ENCODE results near the gene C12orf76. TPM values are rescaled to one million over a fixed set of nuclear protein-coding genes. Genes with fewer than 3 reads are reported as not detected.

C12orf76 gene
- total RNA-seq, 2 donors from 2014 or later, result 10.1 to 12.3 TPM

- H3K9me3 Mint-ChIP-seq, result no peaks in the 10 kb centered on the region
- DNase-seq (ENCODE audit: low spot score) (no peak), ATAC-seq (no peak)
- peaks cover 9% of the 10 kb centered on the region for H3K36me3 Mint-ChIP-seq
- H3K27me3 Mint-ChIP-seq, result no peaks in the 10 kb centered on the region
- peaks cover 35 to 54% of the 10 kb centered on the region in 2 donors for H3K4me1 Mint-ChIP-seq (ENCODE audit: low read depth in 2 of 2)
- H3K4me3 Mint-ChIP-seq, result no peak overlapping the region
- H3K27ac Mint-ChIP-seq, result no peak overlapping the region
Measured at GRCh38 chr12:109991586-109991985, 56.7 kb downstream of the C12orf76 start.

Other genes starting within 250 kb of the C12orf76 start
- gene TRPV4, start 215.1 kb downstream of the C12orf76 start, total RNA-seq, result not detected
- 10 to 100 TPM; 29.7 to 31.2 TPM for gene GLTP, start 168.0 kb downstream of the C12orf76 start, total RNA-seq
- 10 to 100 TPM; 20.5 to 31.1 TPM for gene TCHP, start 148.2 kb downstream of the C12orf76 start, total RNA-seq
- 10 to 100 TPM; 87.5 to 94.2 TPM for gene GIT2, start 52.2 kb downstream of the C12orf76 start, total RNA-seq
- 10 to 100 TPM; 65.0 to 81.8 TPM for gene ANKRD13A, start 49.1 kb downstream of the C12orf76 start, total RNA-seq
- gene IFT81, start 75.8 kb upstream of the C12orf76 start, total RNA-seq, result 1 to 10 TPM; 2.3 to 3.5 TPM
- 100 to 1,000 TPM; 247 to 359 TPM for gene ATP2A2, start 232.7 kb upstream of the C12orf76 start, total RNA-seq

Measured in natural killer cell treated with Interleukin-12 subunit alpha and Interleukin-12 subunit beta and Interleukin-15 and Interleukin-18, amount 100 ng/mL, for 72 hours (primary cell).